ENCODE data around the gene PCDH12. TPM values are rescaled to one million over a fixed set of nuclear protein-coding genes. Genes with fewer than 3 reads are reported as not detected.
"Not testable (repeated sequence)": the region's sequence is repeated elsewhere in the genome, so short reads cannot be mapped to it uniquely, and the experiment has no call there.

Gene PCDH12
- total RNA-seq, 1 experiment from 2014 or later: not detected

DNA sequence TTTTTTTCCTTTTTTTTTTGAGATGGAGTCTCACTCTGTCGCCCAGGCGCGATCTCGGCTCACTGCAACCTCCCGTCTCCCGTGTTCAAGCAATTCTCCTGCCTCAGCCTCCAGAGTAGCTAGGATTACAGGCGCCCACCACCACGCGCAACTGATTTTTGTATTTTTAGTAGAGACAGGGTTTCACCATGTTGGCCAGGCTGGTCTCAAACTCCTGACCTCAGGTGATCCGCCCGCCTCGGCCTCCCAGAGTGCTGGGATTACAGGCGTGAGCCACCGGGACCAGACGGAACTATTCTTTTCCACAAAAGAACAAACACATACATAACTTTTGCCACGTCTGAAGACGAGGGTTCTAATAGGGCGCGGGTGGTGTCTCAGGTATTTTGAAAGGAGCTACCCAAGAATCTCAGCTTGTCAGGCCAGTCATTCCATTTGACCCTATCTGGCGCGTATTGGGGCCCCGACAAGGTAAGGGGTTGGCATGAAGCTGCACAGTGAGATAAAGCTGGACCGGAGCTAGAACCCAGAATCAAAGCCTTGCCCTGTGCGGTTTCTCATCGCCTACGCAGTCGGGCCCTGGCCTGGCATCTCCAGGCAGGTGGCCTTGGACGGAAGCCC is 35.1 kb downstream of the PCDH12 start:
- DNase-seq (ENCODE audit: low read depth, low spot score); in situ Hi-C loops (cut with HindIII; ENCODE audit: low pct_unique_long_range_greater_than_20kb, low sequenced_read_pairs): not testable (repeated sequence)

GRCh38 chr5:141920771-141921170 is 37.2 kb downstream of the PCDH12 start:
- in situ Hi-C loops (cut with HindIII; ENCODE audit: low pct_unique_long_range_greater_than_20kb, low sequenced_read_pairs): no loop called here
- no peak for DNase-seq (ENCODE audit: low read depth, low spot score)

- in situ Hi-C loops (cut with HindIII; ENCODE audit: low pct_unique_long_range_greater_than_20kb, low sequenced_read_pairs): no loop called here
- no peak for DNase-seq (ENCODE audit: low read depth, low spot score)
Observed at GRCh38 chr5:141919218-141920119, 38.5 kb downstream of the PCDH12 start.

GRCh38 chr5:141917760-141918159 is 40.2 kb downstream of the PCDH12 start:
- in situ Hi-C loops (cut with HindIII; ENCODE audit: low pct_unique_long_range_greater_than_20kb, low sequenced_read_pairs): no loop called here
- no peak for DNase-seq (ENCODE audit: low read depth, low spot score)

GRCh38 chr5:141916522-141916921 is 41.5 kb downstream of the PCDH12 start:
- no peak for DNase-seq (ENCODE audit: low read depth, low spot score)
- in situ Hi-C loops (cut with HindIII; ENCODE audit: low pct_unique_long_range_greater_than_20kb, low sequenced_read_pairs): no loop called here

DNA sequence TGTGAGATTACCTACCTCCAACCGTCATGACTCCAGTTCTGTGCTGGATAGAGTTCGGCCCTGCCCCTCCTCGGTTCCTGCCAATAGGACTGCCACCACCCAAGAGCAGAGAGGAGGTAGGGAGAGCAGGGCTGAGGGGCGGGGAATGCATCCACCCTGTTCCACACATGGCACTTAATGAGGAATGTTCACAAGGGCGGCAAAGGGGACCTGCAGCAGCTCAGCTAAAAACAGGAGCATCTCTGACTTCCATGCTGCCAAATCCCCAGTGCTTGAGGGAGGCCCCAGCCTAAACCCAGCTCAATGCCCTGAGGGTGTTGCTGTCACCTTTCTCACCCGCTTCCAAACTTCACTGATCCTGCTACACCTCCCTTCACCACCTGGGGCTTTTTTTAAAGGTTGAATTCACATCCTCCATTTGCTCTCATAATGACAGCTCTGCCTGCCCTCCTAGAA is 42.1 kb downstream of the PCDH12 start:
- in situ Hi-C loops (cut with HindIII; ENCODE audit: low pct_unique_long_range_greater_than_20kb, low sequenced_read_pairs): no loop called here
- DNase-seq (ENCODE audit: low read depth, low spot score): no peak

GRCh38 chr5:141914797-141915196 is 43.2 kb downstream of the PCDH12 start:
- DNase-seq (ENCODE audit: low read depth, low spot score): no peak
- in situ Hi-C loops (cut with HindIII; ENCODE audit: low pct_unique_long_range_greater_than_20kb, low sequenced_read_pairs): no loop called here

DNA sequence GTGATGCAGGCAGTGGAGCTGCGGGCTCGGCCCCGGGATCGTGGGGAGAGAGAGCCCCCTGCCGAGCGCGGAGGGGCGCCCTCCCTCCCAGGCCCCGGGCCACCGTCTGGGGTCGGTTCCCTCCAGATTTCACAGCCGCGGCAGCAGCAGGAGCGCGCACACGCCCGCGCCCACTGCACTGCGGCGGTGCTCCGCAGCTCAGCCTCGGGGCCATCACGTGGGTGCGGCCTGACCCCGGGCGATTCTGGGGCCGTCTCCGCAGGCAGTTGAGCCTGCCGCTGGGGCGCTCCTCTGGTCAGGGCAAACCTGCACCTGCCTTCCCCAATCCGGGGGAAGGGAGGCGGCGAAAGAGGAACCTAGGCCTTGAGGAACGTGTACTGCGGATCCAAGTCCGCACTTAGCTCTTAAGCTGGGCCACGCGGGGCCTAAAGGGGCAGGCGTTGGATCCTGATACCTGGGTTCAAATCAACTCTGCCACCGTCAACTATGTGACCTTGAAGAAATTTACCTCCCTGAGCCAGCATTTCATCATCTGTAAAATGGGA is 43.7 kb downstream of the PCDH12 start:
- in situ Hi-C loops (cut with HindIII; ENCODE audit: low pct_unique_long_range_greater_than_20kb, low sequenced_read_pairs): no loop called here

DNA sequence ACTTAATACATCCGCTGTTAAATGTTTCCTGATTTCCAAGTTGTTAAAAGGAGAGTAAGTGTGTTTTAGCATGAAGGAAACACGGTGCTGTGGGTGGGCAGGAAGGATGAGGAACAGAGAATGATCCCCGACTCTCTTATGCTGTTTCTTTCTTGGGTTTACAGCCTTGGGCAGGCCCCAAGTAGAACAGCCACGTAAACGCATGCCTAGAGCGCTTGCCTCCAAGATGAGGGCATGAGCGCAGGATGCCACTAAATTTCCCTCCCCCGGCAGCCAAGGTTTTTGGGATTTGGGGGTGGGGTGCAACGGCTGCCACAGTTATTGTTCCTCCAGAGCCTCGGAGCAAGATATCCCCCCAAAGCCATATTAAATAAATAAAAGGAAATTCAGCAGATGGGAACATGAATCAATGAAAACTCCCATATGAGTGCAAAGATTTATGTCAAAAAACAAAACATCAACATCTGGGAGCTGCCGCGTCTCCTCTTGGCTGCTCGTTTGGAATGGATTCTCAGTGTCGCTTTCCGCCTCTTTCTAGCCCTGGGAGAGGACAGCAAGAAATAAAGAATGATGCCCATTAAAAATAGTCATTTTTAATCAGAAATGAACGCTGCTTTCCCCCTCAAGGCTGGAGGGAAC is 44.3 kb downstream of the PCDH12 start:
- no peak for DNase-seq (ENCODE audit: low read depth, low spot score)
- in situ Hi-C loops (cut with HindIII; ENCODE audit: low pct_unique_long_range_greater_than_20kb, low sequenced_read_pairs): no loop called here

More for the DNA sequence above, 43.7 kb downstream of the PCDH12 start:
- no peak for DNase-seq (ENCODE audit: low read depth, low spot score)

DNA sequence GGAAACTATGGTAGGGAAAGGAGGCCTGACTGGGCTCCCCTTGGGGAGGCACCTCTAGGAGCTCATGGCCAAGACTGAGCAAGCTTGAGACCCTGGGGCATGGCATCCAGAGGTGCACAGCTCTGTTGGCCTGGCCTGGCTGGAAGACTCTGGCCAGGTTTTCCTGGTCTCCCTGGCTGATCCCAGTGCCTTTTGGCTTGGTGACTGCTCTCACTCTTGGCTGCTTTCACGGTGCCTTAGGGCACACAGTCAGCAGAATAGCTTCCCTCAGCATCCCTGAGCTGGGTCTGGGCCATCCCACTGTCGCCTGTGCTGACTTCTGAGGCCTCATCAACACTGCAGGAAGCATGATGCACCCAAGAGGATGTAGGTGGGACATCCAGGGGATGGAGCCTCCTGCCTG is 47.7 kb downstream of the PCDH12 start:
- in situ Hi-C loops (cut with HindIII; ENCODE audit: low pct_unique_long_range_greater_than_20kb, low sequenced_read_pairs): no loop called here
- no peak for DNase-seq (ENCODE audit: low read depth, low spot score)

DNA sequence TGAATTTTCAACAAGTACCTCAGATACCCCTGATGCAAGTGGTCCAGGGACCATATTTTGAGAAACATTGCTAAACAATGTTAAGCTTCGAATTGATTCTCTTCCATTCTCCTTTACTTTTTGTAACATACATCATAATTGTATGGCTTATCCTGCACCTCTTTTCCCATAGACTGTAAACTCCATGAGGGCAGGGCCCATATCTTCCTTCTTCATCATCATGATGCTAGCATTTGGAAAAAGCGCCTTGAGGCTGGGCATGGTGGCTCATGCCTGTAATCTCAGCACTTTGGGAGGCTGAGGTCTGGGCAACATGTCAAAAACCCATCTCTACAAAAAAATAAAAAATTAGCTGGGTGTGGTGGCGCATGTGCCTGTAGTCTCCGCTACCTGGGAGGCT is 48.8 kb downstream of the PCDH12 start:
- in situ Hi-C loops (cut with HindIII; ENCODE audit: low pct_unique_long_range_greater_than_20kb, low sequenced_read_pairs): no loop called here
- DNase-seq (ENCODE audit: low read depth, low spot score): no peak

GRCh38 chr5:141908796-141909195 is 49.2 kb downstream of the PCDH12 start:
- no peak for DNase-seq (ENCODE audit: low read depth, low spot score)
- in situ Hi-C loops (cut with HindIII; ENCODE audit: low pct_unique_long_range_greater_than_20kb, low sequenced_read_pairs): no loop called here

DNA sequence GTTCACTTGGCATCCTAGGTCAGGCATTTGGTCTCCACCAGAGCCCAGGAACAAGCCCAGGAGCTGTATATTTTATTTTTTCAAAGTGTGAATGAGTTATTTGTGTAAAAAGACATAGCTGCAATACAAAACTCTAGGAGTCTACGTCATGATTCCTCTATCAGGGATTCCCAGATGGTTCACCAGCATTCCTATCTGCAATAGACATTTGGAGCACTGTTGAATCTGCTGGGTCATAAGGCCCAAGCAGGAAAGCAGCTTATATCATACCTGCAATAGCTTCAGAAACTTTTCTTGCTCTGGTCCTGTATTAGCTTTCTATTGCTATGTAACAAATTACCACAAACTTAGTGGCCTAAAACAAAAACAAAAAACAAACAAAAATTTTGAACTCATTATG is 51.0 kb downstream of the PCDH12 start:
- in situ Hi-C loops (cut with HindIII; ENCODE audit: low pct_unique_long_range_greater_than_20kb, low sequenced_read_pairs): no loop called here
- no peak for DNase-seq (ENCODE audit: low read depth, low spot score)

DNA sequence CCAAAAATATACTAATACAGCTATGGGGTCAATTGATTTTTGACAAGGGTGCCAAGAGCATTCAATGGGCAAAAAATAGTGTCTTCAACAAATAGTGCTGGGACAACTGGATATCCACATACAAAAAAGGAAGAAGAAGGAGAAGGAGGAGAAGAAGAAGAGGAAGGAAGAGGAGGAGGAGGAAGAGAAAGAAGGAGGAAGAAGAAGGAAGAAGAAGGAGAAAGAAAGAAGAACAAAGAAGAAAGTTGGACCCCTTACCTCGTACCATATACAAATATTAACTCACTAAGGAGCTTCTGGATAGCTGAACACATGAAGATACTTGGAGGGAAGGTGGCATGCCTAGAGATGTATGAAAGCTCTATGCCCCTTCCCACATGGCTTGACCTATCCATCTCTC is 51.5 kb downstream of the PCDH12 start:
- in situ Hi-C loops (cut with HindIII; ENCODE audit: low pct_unique_long_range_greater_than_20kb, low sequenced_read_pairs): no loop called here
- DNase-seq (ENCODE audit: low read depth, low spot score): no peak

- in situ Hi-C loops (cut with HindIII; ENCODE audit: low pct_unique_long_range_greater_than_20kb, low sequenced_read_pairs): no loop called here
- DNase-seq (ENCODE audit: low read depth, low spot score): no peak
Observed at GRCh38 chr5:141904551-141904950, 53.5 kb downstream of the PCDH12 start.

DNA sequence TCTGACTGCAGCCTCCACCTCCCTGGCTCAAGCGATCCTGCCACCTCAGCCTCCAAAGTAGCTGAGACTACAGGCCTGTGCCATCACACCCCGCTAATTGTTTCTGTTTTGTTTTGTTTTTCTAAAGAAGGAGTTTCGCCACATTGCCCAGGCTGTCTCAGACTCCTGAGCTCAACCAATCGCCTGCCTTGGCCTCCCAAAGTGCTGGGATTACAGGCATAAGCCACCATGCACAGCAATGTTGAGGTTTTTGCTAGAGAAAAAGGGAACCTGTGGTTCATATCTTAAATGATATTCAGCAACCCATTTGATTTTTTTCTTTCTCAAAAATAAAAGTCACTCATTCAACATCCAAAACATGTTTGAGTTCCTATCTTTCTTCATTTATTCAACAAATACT is 54.7 kb downstream of the PCDH12 start:
- in situ Hi-C loops (cut with HindIII; ENCODE audit: low pct_unique_long_range_greater_than_20kb, low sequenced_read_pairs): no loop called here

DNA sequence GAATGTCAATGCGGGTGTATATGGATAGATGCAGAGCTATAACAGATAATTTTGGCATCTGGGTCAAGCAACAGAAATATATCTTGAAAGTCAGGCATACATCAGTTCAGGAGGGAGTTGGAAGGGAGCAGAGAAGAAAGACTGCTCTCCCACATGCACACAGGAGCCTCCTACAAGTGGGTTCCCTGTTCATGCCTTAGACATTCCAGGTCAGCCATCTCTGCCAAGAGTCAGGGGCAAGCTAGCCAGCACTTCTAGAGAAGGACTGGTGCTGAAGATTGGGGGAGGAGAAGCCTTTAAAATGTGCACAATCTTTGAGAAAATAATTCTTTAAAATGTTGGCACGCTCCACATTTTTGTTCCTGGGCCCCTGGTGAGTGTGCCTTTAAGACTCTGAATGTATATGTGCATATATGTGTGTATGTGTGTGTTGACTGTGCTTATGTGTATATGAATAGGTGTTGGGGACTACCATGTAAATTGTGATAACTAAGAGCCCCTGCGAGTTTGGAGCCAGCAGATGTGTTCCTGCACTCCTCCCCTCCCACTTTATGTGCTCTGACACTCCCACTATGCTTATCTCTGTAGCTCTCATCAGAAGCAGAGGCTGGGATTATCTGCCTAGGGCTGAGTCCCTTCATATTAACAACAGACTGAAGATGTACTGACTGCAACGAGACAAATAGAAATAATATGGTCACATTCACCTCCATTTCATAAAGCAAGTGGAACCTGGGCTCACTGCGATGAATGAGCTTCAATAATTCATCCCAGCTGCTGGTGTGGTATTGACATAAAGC is 55.8 kb downstream of the PCDH12 start:
- no peak for DNase-seq (ENCODE audit: low read depth, low spot score)
- in situ Hi-C loops (cut with HindIII; ENCODE audit: low pct_unique_long_range_greater_than_20kb, low sequenced_read_pairs): no loop called here

More for the DNA sequence above, 54.7 kb downstream of the PCDH12 start:
- DNase-seq (ENCODE audit: low read depth, low spot score): no peak
